ENCODE results near the gene ADAM10.
"Not testable (repeated sequence)": the region's sequence is repeated elsewhere in the genome, so short reads cannot be mapped to it uniquely, and the experiment has no call there.

The ADAM10 gene

DNA sequence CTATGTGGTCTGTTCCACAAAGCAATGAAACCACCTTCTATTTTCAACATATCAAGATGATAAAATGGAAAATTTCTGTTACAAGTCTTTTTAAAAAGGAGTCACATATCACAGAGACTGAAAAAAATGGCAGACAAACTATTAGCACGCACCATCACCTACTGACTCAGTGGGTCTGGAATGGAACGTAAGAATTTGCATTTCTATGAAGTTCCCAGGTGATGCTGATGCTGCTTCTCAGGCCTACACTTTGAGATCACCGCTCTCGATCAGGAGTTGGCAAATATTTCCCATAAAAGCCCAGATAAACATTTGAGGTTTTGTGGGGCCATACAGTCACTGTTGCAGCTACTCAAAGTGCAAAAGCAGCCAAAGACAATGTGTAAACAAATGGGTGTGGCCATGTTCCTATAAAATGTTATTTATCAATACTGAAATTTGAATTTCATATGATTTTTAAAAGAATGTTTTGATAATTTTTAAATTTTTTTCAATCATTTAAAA lies 142.9 kb downstream of the ADAM10 start:
- no peak for DNase-seq

DNA sequence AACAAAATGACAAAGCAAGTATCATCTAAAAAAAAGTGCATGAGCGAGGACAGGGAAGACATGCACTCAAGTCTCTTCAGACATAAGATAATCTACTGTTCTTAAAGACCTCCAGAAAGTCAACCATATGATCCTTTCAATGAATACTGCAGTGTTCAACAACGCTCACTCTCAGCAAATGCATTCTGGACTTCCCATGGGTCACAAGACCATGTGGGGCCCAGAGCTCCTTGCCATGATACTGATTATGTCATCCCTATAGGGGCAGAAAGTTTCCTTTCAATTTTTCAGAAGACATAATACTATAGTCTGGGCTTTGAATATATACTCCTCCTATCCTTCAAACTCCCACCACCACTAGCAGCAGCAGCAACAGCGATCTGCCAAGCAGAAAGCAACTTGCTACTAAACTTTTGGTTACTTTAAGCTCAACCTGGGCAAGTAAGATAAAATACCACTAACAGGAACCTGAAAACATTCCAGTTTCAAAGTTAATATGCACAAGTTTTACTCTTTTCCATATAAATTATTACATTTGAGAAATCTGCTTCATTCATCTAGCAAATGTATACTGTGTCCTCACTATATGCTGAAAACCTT lies 143.5 kb downstream of the ADAM10 start:
- no peak for DNase-seq

DNA sequence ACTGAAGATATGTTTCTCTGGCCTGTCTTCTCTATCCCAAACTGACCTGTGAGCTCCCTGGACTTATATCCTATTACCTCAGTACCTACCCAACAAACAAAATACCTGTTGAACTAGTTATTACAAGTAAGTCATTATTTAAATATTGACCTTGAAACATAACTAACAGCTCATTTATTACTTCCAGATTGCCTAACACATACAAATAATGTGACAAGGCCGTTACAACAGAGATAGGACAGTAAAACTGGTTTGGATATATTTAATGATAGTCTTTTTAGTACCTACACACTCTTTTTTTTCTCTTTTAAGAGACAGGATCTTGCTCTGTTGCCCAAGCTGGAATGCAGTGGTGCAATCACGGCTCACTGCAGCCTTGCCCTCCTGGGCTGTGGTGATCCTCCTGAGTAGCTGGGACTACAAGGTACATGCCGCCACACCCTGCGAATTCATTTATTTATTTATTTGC lies 145.0 kb downstream of the ADAM10 start:
- no peak for DNase-seq

DNA sequence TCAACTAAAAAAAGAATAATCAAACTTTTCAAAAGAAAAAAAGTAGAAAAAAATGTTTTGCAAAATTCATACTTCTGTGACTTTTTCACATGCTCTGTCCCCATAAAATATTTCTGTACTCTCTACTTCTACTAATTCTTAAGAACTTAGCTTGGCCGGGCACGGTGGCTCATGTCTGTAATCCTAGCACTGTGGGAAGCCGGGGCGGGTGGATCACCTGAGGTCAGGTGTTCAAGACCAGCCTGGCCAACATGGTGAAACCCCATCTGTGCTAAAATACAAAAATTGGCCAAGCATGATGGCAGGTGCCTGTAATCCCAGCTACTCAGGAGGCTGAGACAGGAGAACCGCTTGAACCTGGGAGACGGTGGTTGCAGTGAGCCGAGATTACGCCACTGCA lies 145.6 kb downstream of the ADAM10 start:
- not testable (repeated sequence) for DNase-seq

DNA sequence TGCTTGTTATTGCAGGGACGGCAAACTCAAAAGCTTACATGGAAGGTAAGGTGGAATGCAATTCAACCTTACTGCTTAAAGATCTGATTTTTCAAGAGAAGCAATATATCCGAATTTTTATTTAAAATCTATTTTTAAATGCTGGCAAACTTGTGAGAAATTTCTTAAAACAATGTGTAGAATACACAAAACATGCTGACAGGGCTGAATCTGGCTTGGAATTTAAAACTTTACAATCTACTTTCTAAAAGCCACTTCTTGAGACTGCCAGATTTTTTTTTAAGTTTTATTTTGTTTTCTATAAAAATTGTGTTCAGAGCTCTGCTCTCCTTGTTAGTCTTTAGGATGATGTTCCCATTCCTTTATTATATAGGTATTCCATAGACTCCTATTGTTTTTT lies 146.7 kb downstream of the ADAM10 start:
- DNase-seq = no peak

DNA sequence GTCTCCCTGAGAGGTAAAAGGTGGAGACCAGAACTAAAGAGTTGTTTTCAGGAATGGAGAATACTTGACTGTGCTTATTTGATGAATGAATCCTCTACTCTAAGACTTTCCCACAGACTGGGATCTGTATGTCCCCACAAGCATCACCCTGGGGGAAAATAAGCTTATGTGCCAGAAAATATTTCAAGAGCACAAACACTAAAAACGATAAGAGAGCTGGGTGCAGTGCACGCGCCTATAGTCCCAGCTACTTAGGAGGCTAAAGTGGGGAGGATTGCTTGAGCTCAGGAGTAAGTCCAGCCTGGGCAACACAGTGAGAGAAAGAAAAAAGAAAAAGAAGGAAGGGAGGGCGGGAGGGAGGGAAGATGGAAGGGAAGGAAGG lies 150.7 kb downstream of the ADAM10 start:
- no peak for DNase-seq

DNA sequence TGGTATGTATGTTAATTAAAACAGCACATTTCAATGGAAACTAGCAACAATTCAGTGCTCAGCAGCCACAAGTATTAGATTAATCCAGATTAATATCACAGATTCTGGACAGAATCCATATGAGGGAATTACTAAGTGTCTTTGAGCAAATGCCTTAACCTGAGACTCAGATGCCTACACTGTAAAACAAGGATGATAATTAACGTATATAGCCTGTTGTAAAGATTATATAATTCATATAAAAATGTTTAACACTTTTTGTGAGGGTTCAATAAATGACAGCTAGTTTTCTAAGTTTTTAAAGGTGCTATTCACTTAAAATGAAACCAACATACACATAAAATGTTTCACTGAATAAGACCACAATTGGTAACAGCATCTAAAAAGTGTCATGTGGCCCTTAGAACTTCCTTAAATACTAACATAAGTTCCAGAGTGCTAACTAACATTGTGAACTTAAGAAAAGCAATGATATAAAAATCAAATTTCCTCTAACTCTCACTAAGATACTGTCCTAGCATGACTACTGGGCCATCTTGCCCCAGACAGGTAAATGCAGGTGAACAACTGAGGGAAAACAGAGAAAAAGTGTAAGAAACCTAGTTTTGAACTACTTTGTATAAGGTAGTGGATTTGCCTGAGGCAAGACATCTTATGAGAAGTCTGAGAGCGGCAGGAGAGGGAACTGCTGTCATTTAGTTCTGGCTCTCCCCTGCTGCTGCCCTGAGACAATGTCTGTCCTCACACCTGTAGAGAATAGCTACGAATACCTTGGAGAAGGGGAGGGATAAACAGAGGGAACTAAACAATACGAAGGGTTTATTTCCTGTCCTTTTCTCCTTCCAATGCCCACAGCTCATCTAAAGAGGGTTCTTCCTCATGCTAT lies 151.3 kb downstream of the ADAM10 start:
- no peak for DNase-seq

DNA sequence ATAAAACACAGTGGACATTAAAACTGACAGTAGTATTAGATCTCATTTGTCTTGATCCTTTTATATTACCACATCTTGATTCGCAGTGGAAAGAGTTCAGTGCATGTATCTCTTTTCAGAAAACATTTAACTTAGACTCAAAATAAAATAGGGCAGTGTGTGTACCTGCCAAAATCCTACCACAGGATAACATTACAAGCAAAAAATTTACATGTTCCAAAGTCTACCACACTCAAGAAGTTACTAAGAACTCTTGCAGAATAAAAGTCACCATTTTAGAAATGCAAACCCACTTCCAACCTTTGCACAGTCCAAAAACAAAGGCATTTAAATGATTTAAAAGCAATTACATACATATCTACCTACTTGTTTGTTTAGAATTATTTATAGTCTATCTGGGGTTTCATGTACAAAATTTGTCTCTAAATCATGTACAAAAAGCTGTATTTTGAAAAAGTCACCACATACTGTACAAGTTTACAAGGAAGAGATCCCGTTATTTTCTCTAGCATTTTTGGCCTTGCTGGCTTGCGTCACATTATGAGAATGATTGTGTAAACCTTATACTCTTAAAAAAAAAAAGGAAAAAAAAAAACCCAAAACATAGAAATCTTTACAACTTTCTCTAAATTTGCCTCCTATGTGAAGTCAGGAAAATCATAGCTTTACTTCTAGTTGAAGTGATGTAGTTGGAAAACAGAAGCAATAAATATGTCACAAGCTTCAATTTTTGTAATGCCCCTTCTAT lies 153.8 kb downstream of the ADAM10 start:
- peak in 1 of 5 experiments; percentile 21 for DNase-seq

DNA sequence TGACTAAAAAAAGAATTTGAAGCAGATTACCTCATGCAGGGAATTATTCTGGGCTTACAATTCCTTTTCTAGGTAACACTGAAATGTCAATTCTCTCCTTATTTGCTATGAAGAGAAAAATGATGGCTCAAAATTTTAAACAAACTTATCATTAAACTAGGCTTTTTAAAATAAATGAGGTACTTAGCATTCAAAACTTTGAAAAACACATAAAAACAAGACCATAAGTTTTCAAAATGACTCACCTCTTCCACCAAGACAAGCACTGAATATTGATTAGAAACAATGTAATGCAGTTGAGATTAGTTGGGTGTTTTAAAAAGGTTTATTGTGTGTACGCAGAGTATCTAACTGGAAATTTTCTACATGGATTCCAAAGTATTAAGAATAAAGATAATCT lies 154.6 kb downstream of the ADAM10 start:
- peak in 1 of 5 experiments; percentile 59 for DNase-seq

DNA sequence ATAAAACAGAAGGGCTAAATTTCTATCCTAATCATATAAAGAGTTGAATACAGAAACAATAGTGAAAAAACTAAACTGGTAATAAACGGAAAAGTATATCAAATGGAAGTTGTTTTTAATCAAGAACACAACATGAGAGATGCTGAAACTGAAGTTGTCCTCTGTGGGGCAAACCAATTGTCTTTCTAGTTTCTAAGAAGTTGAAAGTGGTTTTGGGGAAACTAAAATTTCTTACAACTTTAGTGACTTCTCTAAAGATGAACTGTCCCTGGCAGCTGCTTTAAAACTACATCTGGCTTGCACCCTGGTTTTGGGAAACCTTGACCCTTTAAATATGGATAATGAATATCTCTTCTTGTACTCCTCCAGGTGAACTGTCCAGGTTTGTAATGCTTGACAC lies 155.6 kb downstream of the ADAM10 start:
- DNase-seq = peak in 1 of 5 experiments; percentile 51

DNA sequence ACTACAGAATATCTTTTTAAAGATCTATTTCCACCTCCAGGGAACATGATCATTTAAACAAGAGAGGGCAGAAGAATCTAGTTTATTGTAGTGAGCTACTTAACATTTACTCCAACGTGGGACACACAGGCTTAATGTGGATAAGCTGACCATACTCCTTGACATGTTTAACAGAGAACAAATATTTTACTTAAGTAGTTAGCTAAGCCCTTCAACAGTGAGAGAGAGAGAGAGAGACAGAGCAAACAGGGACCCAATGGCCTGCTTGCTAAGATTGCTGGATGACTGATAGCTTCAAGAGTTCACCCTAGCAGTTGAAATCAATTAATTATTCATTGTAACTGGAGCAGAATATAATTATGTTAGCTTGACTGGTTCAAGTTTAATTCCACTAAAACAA lies 158.6 kb downstream of the ADAM10 start:
- no peak for DNase-seq

DNA sequence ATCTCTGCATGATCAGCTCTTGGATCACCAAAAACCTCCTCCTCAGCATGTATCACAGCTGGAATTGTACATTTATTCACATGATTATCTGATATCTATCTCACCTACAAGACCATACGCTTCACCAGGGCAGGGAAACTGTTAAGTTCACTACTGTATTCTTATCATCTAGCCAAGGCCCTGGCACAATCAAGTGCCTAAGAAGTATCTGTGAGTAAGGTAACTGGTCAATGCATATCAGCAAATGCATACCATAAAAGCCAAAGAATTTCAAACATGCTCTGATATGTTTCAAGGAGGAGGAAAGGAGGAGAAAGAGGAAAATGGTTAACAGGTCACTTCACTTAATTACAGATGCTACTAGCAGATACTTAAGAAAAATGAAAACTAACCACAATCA lies 159.3 kb downstream of the ADAM10 start:
- no peak for DNase-seq

DNA sequence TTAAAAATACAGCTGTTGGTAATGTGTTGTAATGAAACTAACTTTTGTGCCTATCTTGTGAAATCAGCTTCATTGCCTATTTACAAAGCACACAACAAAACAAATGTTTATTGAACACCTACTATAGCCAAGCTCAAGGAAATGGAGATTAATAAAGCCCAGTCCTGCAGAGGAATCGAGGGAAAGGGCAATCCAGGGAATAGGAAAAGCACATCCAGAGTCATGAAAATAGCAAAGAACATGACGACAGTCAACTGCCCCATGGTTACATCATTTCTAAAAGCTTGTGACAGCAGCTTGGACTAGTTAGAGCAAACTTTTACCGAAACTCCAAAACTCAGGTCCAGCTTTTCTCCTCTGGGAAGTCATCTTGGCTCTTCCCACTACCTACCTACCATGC lies 160.5 kb downstream of the ADAM10 start:
- no peak for DNase-seq

DNA sequence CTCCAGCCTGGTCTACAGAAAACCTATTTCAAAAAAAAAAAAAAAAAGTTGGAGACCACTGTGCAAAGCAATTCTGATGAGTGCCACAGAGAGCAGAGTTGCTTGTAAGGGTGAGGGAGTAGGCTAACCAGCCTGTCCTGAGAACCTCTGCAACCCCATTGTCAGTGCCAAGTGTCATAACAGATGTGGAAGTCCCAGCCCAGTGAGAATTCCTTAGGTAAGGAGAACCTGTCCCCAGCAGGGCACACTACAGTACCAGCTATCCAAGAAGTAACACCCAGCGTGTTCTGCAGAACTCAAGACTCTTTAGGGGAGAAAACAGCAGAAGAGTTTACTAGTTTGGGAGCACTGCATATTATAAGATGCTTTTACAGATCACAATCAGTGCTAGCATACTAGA lies 161.4 kb downstream of the ADAM10 start:
- DNase-seq = no peak

DNA sequence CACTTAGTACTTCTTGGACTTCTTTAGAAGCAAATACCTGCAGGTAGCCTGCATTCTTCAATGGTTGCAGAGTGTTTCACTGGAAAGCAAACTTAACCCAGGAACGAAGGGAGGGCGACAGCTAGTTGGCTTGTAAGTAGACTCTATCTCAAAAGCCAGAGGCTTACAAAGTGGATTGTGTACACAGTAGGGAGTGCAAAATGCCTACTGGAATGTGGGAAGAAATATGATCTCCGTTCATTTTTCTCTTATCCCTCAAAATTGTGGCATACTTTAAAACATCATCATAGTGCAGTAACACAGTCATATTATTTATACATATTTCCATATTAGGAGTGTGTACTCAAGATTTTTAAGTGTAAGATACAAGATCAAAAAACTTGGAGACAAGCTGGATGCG lies 162.0 kb downstream of the ADAM10 start:
- DNase-seq = no peak

DNA sequence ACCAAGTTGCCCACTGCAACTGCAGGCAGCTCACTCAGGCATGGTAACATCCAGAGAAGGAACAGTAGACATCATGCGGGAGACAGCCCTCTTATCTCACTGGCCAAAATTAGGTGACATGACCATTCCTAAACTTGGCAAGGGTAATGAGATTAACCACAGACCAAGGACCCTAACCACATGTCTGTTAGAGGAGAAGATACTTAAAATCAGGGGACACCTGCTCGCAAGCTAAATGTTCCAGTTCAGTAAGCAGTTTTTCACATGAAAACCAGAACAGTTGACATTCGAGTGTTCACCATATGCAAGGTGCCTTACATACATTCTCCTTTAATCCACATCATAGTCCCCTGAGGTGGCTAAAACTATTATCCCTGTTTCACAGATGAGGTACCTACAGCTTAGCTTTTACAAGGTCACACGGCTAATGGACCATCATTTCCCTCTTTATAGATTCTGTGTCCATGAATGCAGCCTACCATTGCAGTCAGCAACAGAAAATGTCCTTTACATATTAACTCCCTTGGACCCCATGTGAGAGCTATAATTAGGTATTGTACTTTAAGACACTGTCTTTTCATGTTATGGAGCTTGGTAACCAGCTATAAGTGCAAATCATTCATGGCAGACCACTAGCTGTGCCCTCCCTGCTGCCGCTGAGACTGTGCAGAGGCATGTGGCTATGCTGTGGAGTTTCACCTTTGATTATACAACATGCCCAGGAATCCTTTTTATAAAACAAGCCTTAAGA lies 163.6 kb downstream of the ADAM10 start:
- DNase-seq = no peak

DNA sequence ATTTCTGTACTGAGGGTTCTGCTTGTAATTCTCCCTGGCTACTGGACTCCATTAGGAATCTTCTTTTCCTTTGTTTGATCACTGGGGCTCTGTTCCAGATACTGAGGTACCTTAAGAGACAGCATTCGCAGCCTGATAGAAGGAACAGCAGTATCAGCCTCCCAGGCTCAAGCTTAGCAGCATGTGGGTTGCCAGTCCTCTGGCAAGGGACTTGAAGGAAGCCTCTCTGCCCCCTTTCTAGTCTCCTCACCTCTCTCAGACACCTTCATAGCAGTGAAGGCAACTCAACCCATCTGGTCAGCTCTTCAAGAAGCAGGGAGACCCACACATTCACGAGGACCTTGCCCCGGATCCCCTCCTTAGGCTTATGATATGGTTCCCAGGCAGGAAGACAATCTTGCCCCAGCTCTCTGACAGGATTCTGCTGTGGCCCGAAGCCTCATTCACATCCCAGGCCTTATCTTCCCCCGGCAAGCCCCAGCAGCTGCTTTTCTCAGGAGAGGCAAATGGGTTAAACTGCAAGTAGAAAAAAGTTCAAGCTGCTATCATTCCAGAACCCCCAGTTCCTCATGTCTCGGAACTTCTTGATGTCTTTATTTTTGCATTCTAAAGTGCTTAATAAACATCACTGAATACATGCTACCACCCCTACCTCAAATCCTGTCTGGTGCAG lies 164.6 kb downstream of the ADAM10 start:
- no peak for DNase-seq

DNA sequence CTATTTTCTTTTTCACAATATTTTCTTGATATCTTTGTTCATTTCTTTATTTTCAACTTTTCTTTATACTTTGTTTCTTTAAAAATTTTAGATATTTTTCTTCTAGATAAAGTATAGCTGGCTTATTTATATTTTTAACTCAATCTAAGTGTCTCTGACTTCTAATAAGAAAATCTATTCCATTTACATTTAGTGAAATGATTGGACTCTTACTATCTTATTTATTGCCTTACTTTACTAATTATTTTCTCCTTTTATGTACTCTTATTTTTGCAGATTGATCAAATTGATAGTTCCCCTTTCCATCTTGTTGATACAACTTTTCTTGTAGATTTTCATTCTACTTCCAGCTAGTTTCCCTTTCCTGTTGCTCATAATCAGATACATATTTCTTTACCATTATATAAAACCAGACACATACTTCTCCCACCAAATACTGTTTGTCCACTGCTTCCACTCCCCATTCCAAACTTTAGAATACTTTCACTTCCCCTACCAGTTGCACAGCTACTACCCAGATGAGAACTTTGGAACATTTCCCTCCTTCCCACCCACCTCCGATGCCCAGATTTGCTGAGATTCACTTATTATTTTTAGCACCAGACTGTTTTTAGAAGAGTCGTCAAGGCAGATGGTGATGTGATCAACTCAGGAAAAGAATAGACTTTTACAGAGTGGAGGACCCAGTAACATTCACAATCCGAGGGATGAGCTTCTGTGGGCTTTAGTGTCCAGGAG lies 166.2 kb downstream of the ADAM10 start:
- no peak for DNase-seq

DNA sequence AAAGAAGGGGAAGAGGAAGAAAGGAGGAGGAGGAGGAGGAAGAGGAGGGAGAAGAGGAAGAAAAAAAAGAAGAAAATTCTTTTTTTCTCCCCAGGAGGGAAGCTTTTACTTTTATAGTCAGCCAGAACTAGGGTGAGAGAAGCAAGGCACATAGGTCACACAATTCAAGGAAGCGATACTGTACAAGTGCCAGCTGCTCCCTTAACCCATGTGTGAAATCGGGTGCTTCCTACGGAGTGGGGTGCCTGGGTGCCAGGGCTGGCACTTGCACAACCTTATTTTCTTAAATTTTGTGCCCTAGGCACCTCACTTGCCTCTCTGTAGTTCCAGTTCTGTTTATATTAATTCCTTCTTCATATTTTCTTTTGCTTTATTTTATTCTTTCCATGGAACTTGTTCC lies 167.3 kb downstream of the ADAM10 start:
- no peak for DNase-seq

DNA sequence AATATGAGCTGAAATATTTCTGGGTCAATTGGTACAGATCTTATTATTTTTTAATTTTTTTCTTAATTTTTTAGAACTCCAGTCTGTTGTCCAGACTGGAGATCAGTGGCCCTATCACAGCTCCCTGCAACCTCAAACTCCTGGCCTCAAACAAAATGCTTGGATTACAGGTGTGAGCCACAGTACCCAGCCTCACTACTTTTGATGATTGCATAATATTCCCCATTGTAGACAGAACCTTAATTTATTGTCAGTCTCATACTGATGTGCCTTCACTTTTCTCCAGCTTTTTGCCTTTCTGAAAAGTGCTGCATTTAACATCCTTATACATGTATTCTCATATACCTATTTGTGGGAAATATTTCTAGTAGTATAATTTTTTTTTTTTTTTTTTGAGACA lies 172.8 kb downstream of the ADAM10 start:
- no peak for DNase-seq

DNA sequence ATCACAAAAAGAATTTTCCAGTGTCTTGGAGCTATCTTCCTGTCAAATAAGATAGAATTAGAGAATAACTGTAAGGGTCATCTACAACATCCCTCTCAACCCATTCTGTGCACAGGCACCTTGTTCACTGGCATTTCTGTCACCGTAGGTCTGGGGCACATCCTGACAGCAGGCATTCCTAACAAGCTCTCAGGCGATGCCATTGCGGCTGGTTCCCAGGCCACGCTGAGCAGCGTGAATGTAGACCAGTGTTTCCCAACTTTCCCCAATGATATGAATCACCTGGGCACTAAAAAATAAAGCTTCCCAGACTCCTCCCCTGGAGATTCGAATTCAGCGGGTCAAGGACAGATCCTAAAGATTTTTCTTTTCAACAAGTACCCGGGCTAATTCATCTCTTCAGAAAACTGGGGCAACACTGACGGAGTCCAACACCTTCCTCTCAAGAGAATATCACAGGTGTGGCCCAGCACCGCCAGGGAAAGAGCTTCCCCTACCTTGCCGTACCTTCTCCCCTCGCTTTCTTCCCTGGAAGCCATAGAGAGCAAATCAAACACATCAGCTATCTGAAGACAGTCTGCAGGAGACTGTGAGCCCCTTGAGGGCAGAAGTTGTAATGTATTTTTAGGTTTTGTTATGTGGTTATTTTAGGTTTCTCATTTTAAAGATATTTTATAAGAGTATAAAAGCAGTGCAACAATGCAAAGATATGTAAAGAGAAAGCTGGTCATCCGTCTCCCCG lies 174.3 kb downstream of the ADAM10 start:
- no peak for DNase-seq
